HG03460 (cell line): ENCODE results near the gene ZFYVE28.
"Not testable (repeated sequence)": the region's sequence is repeated elsewhere in the genome, so short reads cannot be mapped to it uniquely, and the experiment has no call there.

Experiments
- ATAC-seq: cut with Tn5 transposase; IDR thresholded peaks from one replicate; pipeline ENCODE4 v1.9.1; 2021; ENCODE audit not compliant: unreplicated experiment

Gene ZFYVE28

DNA sequence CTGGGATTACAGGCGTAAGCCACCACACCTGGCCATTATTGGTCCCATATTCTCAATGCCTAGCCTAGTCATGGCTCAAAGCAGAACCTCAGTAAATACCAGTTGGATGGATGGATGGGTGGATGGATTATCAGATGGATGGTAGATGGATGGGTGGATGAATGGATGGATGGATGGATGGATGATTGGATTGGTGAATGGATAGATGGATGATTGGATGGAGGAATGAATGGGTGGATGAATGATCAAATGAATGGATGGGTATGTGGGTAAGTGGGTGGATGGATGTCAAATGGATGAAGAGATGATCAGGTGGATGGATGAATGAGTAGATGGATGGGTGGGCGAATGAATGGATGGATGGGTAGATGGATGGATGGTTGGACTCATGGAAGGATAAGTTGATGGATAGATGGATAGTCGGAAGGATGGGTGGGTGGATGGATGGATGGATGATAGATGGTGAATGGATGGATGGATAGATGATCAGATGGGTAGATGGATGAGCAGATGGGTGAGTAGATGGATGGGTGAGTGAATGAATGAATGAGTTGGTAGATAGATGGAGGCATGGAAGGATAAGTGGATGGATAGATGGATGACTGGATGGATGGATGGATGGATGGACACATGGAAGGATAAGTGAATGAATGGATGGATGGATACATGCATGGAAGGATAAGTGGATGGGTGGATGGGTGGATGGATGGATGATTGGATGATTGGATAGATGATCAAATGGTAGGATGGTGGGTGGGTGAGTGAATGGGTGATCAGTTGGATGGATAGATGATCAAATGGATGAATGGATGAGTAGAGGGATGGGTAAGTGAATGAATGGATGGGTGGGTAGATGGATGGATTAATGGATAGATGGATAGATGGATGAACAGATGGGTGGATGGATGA is 28.5 kb upstream of the ZFYVE28 start:
- ATAC-seq: no peak

DNA sequence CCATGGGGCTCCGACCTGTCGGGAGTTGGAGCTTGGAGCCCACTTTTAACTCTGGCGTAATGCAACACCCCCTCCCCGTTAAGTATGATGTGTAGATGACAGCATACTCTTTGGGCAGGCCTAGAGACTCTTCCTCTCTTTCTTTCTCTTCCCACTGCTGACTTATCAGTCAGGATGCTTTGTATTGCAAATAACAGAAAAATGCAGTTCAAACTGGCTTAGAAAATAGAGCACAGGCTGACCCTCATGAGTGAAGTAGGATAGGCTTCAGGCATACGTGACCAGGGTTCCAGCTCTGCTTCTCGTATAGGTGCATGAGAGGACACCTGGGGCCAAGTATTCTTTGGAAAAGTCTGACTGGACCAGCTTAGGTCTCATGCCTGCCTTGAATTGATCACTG is 27.1 kb upstream of the ZFYVE28 start:
- no peak for ATAC-seq

GRCh38 chr4:2445130-2445529 is 26.7 kb upstream of the ZFYVE28 start:
- ATAC-seq: no peak

DNA sequence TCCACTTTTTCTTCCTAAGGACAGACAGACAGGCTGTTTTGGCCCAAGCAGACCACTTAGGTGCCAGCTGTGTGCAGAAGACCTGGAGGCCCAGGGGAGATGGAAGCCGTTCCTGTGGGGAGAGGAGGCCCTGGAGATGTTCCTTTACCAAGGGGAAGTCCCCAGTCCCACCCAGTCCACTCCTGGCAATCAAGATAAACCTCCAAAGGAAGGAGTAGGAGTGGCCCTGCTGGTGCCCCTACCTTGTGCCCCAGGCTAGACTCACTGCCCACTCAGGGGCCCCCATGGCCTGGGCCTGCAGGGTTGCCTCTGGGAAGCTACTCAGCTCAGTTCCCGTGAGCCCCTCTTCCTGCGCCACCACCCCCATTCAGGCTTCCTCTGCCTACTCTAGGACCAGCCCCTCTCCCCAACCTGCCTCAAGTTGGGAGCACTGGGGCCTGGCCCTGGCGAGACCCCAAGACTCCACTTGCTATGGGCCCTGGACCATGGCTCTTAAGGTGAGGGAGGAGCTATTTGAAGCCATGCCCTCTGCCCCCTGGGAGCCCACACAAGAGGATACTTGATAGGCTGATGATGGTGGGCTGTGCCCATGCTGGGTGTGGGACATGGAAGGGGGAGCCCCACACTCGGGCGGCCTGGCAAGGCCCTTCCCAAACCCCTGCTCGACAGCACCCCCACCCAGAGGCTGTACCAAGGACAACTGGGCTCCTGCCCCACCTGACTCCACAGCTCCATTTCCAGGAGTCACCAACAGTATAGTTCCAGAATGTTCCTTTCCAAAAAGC is 25.7 kb upstream of the ZFYVE28 start:
- ATAC-seq: no peak

GRCh38 chr4:2443061-2443730 is 24.8 kb upstream of the ZFYVE28 start:
- ATAC-seq: no peak

DNA sequence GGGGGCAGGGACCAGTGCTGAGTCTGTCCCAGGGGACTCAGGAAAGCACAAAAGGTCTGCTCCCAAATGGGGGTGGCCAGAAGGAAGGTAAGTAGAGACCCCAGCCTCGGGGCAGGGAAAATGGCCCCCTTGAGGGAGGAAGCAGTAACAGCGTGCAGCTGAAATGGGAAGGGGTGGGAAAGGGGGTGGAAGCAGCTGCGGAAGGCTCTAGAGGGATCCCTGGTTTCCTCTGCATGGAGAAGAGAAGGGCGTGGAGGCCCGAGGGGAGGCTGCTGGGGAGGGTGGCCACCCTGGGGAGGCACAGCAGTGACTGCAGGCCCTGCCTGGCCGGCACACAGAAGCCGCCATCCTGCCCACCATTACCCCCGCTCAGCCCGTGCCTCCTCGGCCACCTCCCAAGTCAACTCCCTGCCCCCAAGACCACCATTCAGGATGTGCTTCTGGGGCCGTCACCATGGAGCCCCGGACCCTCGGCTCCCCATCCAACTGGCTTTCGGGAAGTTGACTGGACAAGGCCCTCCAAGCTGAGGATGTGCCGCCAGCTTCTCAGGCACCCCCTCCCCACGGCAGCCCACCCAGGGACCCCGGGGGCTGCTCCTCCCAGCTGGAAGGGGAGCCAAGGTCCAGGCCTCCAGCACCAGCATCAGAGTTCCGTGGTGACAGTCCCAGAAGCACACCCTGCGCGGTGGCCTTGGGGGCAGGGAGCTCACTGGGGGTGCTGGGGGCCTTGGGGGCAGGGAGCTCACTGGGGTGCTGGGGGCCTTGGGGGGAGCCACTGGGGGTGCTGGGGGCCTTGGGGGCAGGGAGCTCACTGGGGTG is 23.9 kb upstream of the ZFYVE28 start:
- no peak for ATAC-seq

GRCh38 chr4:2441393-2442174 is 23.1 kb upstream of the ZFYVE28 start:
- no peak for ATAC-seq

GRCh38 chr4:2438822-2439718 is 20.6 kb upstream of the ZFYVE28 start:
- no peak for ATAC-seq

GRCh38 chr4:2437475-2438215 is 19.2 kb upstream of the ZFYVE28 start:
- no peak for ATAC-seq

- ATAC-seq: no peak
Observed at GRCh38 chr4:2436761-2437474, 18.5 kb upstream of the ZFYVE28 start.

- ATAC-seq: no peak
Observed at GRCh38 chr4:2436301-2436700, 17.9 kb upstream of the ZFYVE28 start.

GRCh38 chr4:2434420-2434819 is 16.0 kb upstream of the ZFYVE28 start:
- no peak for ATAC-seq

DNA sequence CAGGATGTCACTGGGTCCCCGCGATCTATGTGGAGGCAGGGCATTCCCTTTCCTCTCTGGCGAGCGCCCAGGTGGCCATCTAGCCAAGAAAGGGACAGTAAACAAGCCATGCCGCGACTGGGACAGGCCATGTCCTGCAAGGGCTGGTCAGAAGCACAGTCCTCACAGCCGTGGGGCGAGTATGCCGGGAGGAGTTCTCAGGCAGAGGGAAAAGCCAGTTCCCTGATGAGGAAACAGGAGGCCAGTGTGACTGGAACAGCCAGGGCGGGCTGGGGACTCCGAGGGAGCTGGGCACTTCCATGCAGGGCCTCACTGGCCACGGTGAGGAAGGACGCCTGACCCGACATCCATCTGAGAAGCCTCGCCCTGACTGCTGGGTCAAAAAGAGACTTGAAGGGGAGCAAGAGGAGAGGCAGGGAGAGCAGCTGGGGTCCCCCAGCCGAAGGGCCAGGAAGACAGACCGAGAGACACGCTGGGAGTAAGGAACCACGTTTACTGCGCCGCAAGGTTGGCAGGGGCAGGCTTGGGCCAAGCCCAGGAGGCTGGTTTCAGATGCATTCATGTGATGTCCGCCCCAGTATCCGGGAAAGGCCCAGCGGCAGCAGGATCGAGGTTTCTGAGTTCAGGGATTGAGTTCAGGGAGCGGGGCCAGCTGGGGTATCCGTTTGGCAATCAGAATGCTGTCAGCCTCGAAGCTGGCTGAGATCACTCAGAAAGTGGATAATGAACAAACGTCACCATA is 15.3 kb upstream of the ZFYVE28 start:
- ATAC-seq: no peak

- no peak for ATAC-seq
Observed at GRCh38 chr4:2432991-2433530, 14.6 kb upstream of the ZFYVE28 start.

DNA sequence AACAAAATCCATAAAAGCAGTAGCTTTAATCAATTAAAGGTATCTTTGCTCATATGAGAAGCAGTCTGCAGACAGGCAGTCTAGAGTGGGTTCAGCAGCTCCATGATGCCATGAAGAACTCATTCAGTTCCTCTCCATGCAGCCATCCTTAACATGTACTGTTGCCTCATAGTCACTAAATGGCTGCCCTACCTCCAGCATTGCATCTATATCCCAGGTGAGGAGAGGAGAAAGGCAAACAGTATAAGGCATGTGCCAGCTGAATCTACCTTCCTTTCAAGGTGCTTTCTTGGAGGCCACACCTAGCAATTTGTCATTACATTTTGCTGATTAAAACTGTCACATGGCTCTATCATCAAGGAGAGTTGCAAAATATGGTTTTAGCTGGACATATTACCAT is 13.6 kb upstream of the ZFYVE28 start:
- ATAC-seq: no peak

GRCh38 chr4:2429945-2430757 is 11.7 kb upstream of the ZFYVE28 start:
- not testable (repeated sequence) for ATAC-seq
